H1 (cell line): ENCODE measurements around the gene MGMT. TPM values are rescaled to one million over a fixed set of nuclear protein-coding genes. Genes with fewer than 3 reads are reported as not detected.

ENCODE experiments used
- CHD7 ChIP-seq: fragments of 300-600 bp; sonication (generic); IDR thresholded peaks from 2 replicates; pipeline ENCODE4 v1.7.1; 2012; ENCODE audit warnings: low read length, moderate library complexity, mild to moderate bottlenecking, inconsistent platforms; ENCODE audit not compliant: insufficient replicate concordance
- polyA plus RNA-seq, 7 experiments: library from polyadenylated mRNA; depleted of rRNA in 3 of 7; stranded (reverse) in 5 of 7; unstranded in 2 of 7; fragments of >200 nt in 5 of 7; fragments of 200-250 nt in 2 of 7; gene quantifications; 1 replicate in 5 of 7; 2 replicates in 1 of 7; 4 replicates in 1 of 7; pipeline versions ENCODE4 v1.2.1 to v1.2.3, GENCODE V29; 2011 to 2013; ENCODE audit warnings: missing spikeins in 2 of 7, mixed read lengths in 2 of 7
- total RNA-seq: library from RNA; stranded (reverse); fragmentation: NEBNext Ultra II Directional; extraction: Animal tissue kit (Norgen Biotek cat#: 25700); gene quantifications from 2 replicates; pipeline ENCODE4 v1.2.1, GENCODE V29; 2021

MGMT gene
- total and polyA plus RNA-seq, 2 of the 8 experiments (the other 6 are each of a cell fraction or from before 2014, with no cell fraction given): 9.9 to 10.7 TPM

DNA sequence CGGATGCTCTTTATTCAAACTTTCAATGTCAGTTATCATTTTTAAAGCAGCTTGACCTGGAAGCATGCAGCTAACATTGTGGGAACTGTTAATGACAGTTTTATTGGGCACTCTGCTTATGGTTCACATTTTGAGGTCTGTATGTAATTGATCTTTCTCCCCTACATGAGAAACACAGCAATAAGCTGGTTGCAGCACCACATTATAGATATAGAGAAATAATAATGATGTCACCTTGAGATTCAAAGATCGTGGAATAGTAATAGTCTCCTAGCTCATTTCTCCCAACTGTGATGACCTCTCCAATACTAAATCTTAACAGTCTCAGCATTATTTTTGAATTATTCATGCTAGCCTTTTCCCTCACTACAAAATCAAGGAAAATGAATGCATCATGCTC is 22.7 kb upstream of the MGMT start (continued):
- no peak for TF ChIP-seq CHD7
